Body of pancreas (tissue), 4 donors: Measurements from ENCODE around the gene RTN4RL2.

Experiments used
- CTCF ChIP-seq, 7 experiments: fragments of 450-650 bp in 4 of 7; fragments of 200-600 bp in 3 of 7; sonication (generic) in 3 of 7; IDR thresholded peaks; one replicate each; pipeline ENCODE4 v1.5.1; 2016 to 2019; ENCODE audit warnings: antibody characterized with exemption in 7 of 7
- POLR2A ChIP-seq, 3 donors: fragments of 450-650 bp; IDR thresholded peaks; one replicate each; pipeline ENCODE4 v1.6.1; 2016; ENCODE audit warnings: antibody characterized with exemption in 3 of 3, mild to moderate bottlenecking in 2 of 3

GRCh38 chr11:57513452-57513795, 53.1 kb downstream of the RTN4RL2 start:
- no peak for TF ChIP-seq POLR2A (IDR thresholded peaks at IDR 0.05)
- no peak for TF ChIP-seq CTCF (IDR thresholded peaks at IDR 0.05)
